HG02884 (cell line): Measurements from ENCODE around the gene USP40.
"Not testable (repeated sequence)": the region's sequence is repeated elsewhere in the genome, so short reads cannot be mapped to it uniquely, and the experiment has no call there.

Experiments used
- ATAC-seq: cut with Tn5 transposase; IDR thresholded peaks from one replicate; pipeline ENCODE4 v1.9.1; 2021; ENCODE audit warnings: mild to moderate bottlenecking, moderate library complexity; ENCODE audit not compliant: unreplicated experiment

Gene USP40

GRCh38 chr2:233566141-233566956, at the start of gene USP40:
TSS of gene USP40 (minus strand) at chr2:233566782. CDS start at chr2:233565554, 1,228 bp downstream.
- ATAC-seq, result peak; percentile 66

GRCh38 chr2:233611284-233611683, 44.7 kb upstream of the USP40 start:
- ATAC-seq, result no peak

GRCh38 chr2:233605680-233606079, 39.1 kb upstream of the USP40 start:
- no peak for ATAC-seq

GRCh38 chr2:233604826-233605225, 38.2 kb upstream of the USP40 start:
- no peak for ATAC-seq

GRCh38 chr2:233603520-233603919, 36.9 kb upstream of the USP40 start:
- no peak for ATAC-seq

- no peak for ATAC-seq
These were observed 35.5 kb upstream of the USP40 start for GRCh38 chr2:233602076-233602475.

GRCh38 chr2:233600386-233600785, 33.8 kb upstream of the USP40 start:
- no peak for ATAC-seq

- ATAC-seq, result no peak
These were observed 32.4 kb upstream of the USP40 start for GRCh38 chr2:233598952-233599351.

- no peak for ATAC-seq
These were observed 30.9 kb upstream of the USP40 start for GRCh38 chr2:233597522-233597921.

- no peak for ATAC-seq
These were observed 26.6 kb upstream of the USP40 start for GRCh38 chr2:233593201-233593600.

- not testable (repeated sequence) for ATAC-seq
These were observed 26.1 kb upstream of the USP40 start for GRCh38 chr2:233592706-233593105.

- no peak for ATAC-seq
These were observed 21.8 kb upstream of the USP40 start for GRCh38 chr2:233588400-233588799.

GRCh38 chr2:233584210-233584609, 17.6 kb upstream of the USP40 start:
- ATAC-seq, result no peak

GRCh38 chr2:233583217-233583965, 16.8 kb upstream of the USP40 start:
- not testable (repeated sequence) for ATAC-seq

GRCh38 chr2:233577341-233577740, 10.8 kb upstream of the USP40 start:
- not testable (repeated sequence) for ATAC-seq

GRCh38 chr2:233572468-233572867, 5.9 kb upstream of the USP40 start:
- ATAC-seq, result no peak

GRCh38 chr2:233571462-233571861, 4.9 kb upstream of the USP40 start:
- no peak for ATAC-seq

- ATAC-seq, result no peak
These were observed 4.4 kb upstream of the USP40 start for GRCh38 chr2:233571001-233571400.

GRCh38 chr2:233565685-233566140, 869 bp downstream of the USP40 start:
- peak; percentile 53 for ATAC-seq

- no peak for ATAC-seq
These were observed 2.7 kb downstream of the USP40 start for GRCh38 chr2:233563663-233564430.
